GM12878 (cell line): ENCODE measurements around the gene ATP6V0A1.

ENCODE experiments used
- CEBPB ChIP-seq, 2 experiments: fragments of 150-350 bp in 1 of 2; IDR thresholded peaks; 2 replicates each; pipeline ENCODE4 v1.6.1; 2012 to 2014; ENCODE audit warnings: low read depth in 2 of 2, low read length in 2 of 2, borderline replicate concordance in 1 of 2, inconsistent platforms in 1 of 2
- CTCF ChIP-seq, 3 experiments: IDR thresholded peaks in 2 of 3; conservative IDR thresholded peaks in 1 of 3; 2 replicates each; pipeline ENCODE4 v1.5.1; 2011; ENCODE audit warnings: low read depth in 3 of 3, low read length in 3 of 3, mild to moderate bottlenecking in 3 of 3, control low read depth in 2 of 3, moderate library complexity in 2 of 3, inconsistent platforms in 1 of 3, mixed read lengths in 1 of 3; ENCODE audit not compliant: control insufficient read depth in 2 of 3, insufficient read depth in 1 of 3; ENCODE audit errors: extremely low read depth in 1 of 3
- IKZF1 ChIP-seq: fragments of 450-650 bp; conservative IDR thresholded peaks from 2 replicates; pipeline ENCODE4 v1.6.1; 2017; ENCODE audit warnings: antibody characterized with exemption, mild to moderate bottlenecking
- JUND ChIP-seq: IDR thresholded peaks from 2 replicates; pipeline ENCODE4 v1.6.1; 2012; ENCODE audit warnings: low read depth, mild to moderate bottlenecking, low read length, improper control_type of control experiment, moderate library complexity
- MYC ChIP-seq: IDR thresholded peaks from 2 replicates; pipeline ENCODE4 v1.6.1; 2011; ENCODE audit warnings: mild to moderate bottlenecking, low read length, moderate library complexity, inconsistent platforms; ENCODE audit not compliant: insufficient read depth, insufficient replicate concordance, insufficient read length, severe bottlenecking
- PBX3 ChIP-seq: IDR thresholded peaks from 2 replicates; pipeline ENCODE4 v1.6.1; 2011; ENCODE audit warnings: mild to moderate bottlenecking, low read depth, low read length, moderate library complexity; ENCODE audit not compliant: insufficient replicate concordance
- POLR2AphosphoS5 ChIP-seq: IDR thresholded peaks from 2 replicates; pipeline ENCODE4 v1.6.1; 2011; ENCODE audit warnings: mild to moderate bottlenecking, low read length, inconsistent platforms
- RAD21 ChIP-seq: IDR thresholded peaks from 2 replicates; pipeline ENCODE4 v1.6.1; 2011; ENCODE audit warnings: mild to moderate bottlenecking, low read depth, low read length, moderate library complexity; ENCODE audit not compliant: insufficient read depth
- SKIL ChIP-seq: fragments of 450-650 bp; IDR thresholded peaks from 2 replicates; pipeline ENCODE4 v1.6.1; 2017; ENCODE audit warnings: mild to moderate bottlenecking, low read depth, inconsistent platforms; ENCODE audit not compliant: poor library complexity, severe bottlenecking
- SMARCA5 ChIP-seq: fragments of 450-650 bp; IDR thresholded peaks from 2 replicates; pipeline ENCODE4 v1.6.1; 2017; ENCODE audit warnings: mild to moderate bottlenecking
- WRNIP1 ChIP-seq: IDR thresholded peaks from 2 replicates; pipeline ENCODE4 v1.6.1; 2011; ENCODE audit warnings: low read depth, low read length, improper control_type of control experiment, borderline replicate concordance

DNA sequence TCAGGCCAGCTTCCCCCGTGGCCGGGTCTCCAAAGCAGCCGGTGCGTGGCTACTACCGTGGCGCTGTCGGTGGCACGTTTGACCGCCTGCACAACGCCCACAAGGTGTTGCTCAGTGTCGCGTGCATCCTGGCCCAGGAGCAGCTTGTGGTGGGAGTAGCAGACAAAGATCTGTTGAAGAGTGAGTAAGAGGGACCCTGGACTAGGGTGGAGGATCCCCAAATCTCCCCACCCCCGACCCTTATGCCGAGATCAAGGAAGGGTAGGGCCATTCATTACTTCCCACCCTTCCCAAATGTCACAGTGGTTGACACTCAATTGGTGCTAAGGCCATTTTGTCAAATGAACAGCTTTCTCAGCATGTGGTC lies 104.4 kb downstream of the ATP6V0A1 start:
- TF ChIP-seq JUND (no peak), IKZF1 (no peak), RAD21 (no peak), CEBPB (IDR thresholded peaks at IDR 0.05; ENCODE audit: borderline replicate concordance in 1 of 2, low read depth in 2 of 2, low read length in 2 of 2) (no peak), MYC (no peak), SKIL (no peak), SMARCA5 (no peak), POLR2AphosphoS5 (no peak), PBX3 (no peak), CTCF (IDR thresholded peaks at IDR 0.05 in 2 of 3, conservative IDR thresholded peaks at IDR 0.05 in 1 of 3; ENCODE audit: control insufficient read depth in 2 of 3, extremely low read depth in 1 of 3, insufficient read depth in 1 of 3, low read depth in 3 of 3, low read length in 3 of 3) (no peak), WRNIP1 (no peak)
